Central memory CD4-positive, alpha-beta T cell (primary cell): Measurements from ENCODE around the gene AP3D1.
"Not testable (repeated sequence)": the region's sequence is repeated elsewhere in the genome, so short reads cannot be mapped to it uniquely, and the experiment has no call there.

Source experiments
- DNase-seq: peaks from one replicate; pipeline ENCODE4 v3.0.0; 2022

AP3D1 gene

DNA sequence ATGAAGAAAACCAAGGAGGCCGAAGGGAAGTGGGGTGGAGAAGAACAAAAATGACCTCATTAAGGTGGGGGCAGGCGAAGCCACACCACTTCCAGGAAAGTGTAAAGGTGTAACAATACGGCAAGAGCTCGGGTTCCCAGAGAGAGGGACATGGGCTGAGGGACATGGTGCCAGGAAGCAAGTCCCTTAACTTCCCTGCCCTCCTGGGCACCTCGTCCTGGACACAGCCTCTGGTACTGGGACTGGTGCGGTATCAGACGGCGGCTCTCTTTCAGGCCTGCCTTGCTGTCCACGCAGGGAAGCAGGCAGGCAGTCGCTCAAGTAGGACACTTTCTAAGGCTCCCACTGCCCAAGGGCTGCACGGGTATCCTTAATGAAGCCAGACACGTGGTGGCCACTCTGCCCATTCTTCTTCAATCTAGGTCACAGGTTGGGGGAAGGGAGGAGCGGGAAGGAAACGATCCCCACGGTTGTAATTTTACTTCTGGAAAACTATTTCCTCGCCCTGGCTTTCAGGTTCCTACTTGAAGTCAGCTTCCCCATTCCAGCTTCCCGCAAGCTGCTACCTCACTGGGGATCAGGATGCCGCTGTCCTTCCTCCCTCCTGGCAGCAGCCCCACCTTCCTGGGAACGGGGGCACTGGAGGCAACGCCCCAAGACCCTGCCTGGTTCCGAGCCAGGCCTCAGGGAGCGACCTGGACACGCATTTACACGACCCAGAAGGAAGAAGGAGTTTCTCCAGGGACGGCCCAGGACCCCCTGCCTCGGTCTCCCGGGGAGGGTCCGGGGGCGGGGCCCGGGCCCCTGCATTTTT, 1.2 kb downstream of the AP3D1 start:
- no peak for DNase-seq

DNA sequence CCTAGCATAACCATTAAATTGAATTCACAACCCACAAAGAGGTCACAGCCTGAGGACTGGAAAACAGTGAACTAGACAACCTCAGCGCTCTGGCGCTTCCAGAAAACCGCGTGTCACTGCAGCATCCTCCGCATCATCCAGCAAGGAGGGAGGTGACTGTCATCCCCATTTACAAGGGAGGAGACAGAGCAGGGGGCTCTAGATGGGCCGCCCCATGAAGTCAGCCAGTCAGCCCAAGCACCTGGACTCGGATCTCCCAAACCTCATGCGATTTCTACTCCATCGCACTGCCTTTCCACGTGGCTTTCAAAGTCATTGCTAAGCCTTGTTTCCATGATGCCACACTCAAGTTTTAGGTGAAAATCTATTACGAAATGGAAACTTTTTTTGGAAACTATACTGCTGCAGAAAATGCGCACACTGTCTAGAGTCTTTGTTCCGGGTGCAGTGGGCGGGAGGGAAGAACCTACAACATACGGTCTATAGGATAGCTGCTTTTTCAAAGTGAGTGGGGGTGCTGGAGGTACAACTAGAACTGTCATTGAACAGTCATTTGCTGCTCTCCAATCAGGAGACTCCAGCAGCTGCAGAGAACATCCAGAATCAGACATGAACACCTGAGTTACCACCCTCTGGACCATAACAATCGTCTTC, 2.8 kb downstream of the AP3D1 start:
- DNase-seq: no peak

DNA sequence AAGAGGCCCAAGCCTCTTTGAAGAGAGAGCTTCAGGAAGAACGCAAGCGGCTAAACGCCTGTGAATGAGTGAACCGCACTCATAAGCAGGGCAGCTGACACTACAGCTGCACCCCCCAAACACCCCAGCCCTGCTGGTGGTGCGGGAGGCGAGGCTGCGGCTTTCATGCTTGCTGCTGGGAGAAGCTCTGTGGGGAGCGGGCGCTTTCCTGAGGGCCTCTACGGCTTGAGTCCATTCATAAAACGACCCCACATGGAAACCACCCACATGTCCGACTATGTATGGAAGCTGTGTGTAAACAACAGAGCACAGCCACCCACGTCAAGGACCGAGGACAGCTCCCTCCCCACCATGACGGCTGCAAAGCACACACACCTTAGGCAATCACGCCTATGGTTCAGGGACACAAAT, 5.5 kb downstream of the AP3D1 start:
- no peak for DNase-seq

DNA sequence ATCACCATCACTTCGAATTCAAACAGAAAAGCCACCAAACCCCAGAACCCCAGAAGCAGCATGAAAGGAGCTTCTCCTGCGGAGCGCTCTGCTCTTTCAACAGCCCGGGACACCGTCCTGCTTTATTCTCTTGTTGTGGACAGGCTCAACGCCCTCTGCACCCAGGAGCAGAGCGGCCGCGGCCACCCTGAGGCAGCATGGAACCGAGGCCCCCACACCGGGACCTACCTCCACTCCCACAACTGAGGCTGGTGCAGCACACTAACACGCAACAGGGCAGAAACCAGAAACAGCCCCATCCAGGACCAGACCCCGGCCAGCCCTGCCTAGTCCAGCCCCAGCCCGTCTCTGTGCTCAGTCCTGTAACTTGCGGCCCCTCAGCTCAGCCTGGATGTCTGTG, 7.2 kb downstream of the AP3D1 start:
- no peak for DNase-seq

DNA sequence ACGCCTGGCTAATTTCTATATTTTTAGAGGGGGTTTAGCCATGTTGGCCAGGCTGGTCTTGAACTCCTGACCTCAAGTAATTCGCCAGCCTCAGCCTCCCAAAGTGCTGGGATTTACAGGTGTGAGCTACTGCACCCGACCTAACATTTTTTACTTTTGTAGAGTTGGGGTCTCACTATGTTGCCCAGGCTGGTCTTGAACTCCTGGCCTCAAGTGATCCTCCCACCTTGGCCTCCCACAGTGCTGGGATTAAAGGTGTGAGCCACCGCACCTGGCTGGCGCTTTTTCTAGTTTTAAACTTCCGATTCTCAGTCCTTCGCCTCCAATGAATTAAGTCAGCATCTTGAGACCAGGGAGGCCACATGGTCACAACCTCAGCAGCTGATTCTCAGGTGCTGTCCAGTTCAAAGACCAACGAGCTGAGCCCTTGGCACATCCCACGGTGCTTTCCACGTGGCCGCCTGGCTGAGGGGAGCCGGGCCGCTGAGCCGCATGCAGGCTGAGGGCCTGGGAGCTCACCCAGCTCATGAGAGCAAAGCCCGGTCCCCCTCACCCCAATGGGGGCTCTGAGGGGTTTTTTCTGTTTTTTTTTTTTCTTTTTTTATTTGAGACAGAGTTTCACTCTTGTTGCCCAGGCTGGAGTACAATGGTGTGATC, 9.1 kb downstream of the AP3D1 start:
- no peak for DNase-seq

DNA sequence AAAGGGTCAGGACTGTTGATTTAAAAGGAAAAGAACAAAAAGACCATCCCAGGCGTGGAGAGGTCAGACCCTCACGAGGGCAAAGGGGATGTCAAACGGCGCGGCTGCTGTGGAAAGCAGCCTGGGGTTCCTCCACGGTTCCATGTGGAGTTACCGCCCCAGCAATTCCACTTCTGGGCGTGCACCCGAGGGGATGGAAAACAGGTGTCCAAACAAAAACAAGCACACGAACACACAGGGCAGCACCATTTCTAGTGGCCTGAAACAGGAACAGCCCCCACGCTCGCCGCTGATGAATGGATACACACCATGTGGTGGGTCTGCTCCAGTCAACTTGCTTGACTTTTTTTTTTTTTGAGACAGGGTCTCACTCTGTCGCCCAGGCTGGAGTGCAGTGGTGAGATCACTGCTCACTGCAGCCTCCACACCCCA, 11.2 kb downstream of the AP3D1 start:
- no peak for DNase-seq

DNA sequence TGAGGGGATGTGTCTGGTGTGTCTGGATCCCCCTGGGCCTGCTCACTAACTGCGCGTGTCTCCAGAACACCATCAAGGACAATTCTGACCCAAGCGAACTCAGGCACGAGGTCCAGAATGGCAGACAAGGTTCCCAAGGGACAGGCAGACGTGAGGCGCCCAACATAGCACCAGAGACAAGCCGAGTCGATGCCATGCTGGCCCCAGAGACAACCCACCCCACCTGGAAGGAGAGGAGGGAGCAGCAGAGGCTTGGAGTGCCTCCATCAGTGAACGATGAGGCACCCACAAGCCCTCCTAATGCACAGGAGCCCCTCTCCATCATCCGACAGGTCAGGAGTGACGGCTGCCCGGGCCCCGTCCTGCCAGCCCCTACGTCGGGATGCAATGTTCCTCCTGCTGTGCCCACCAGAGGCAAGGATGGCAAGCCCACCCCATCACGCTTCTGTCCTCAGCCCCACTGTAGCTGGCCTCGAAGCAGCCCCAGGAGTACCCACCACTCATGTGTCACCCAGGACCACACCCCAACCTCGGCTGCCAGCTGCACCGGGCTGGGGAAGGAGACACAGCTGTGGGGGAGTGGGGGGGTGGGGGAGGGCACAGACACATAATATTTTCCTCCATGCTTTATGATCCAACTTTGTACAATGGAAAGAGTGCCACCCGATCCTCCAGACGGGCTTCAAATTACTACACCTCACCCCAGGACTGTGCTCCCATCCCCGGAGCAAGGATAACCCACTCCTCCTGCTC, 11.8 kb downstream of the AP3D1 start:
- DNase-seq: no peak

DNA sequence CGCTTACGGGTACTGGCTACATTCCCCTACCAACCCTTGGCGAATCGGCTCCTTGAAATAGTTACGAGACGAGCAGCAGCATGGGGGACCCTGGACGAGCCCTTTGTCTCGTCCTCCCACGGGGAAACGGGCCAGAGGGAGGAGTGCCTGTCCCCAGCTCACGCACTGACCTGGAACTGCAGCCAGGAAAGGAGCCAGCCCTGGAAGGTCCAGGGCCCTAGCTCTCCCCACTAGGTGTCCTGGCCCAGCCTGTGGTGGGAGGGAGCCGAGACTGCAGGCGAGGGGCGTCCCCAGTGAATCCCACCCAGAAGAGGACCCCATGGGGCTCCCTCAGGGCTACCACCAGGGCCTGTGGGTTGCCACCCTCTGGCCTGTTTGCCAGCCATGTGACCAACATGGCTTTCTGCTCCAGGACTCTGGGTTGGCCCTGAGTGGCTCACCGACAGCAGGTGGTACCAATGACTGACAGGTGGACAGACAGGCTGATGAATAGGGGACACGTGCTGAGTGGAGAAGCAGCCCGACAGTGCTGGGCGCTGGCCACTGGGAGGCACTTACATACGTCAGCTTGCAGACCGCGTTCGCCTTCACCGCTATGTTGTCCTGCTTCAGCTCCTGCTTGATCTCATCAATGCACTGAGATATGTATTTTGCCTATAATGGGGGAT, 13.2 kb downstream of the AP3D1 start:
- DNase-seq: no peak

DNA sequence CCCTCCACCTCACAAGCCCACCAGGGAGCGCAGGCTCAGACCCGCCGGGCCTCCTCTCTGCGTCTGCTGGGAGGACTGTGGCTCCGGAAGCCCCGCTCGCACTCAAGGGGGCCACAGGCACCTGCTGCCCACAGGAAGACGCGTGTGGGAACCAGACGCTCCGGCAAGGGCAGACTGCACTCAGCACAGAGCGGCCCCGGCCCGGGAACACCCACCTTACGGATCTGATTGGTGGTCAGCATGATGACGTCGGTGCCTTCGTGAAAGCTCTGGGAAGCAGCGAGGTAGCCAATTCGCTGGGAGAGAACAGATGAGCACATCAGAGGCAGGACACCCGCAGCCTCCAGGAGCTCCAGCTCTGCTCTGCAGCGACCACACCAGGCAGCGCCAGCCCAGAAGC, 14.6 kb downstream of the AP3D1 start:
- DNase-seq: no peak

DNA sequence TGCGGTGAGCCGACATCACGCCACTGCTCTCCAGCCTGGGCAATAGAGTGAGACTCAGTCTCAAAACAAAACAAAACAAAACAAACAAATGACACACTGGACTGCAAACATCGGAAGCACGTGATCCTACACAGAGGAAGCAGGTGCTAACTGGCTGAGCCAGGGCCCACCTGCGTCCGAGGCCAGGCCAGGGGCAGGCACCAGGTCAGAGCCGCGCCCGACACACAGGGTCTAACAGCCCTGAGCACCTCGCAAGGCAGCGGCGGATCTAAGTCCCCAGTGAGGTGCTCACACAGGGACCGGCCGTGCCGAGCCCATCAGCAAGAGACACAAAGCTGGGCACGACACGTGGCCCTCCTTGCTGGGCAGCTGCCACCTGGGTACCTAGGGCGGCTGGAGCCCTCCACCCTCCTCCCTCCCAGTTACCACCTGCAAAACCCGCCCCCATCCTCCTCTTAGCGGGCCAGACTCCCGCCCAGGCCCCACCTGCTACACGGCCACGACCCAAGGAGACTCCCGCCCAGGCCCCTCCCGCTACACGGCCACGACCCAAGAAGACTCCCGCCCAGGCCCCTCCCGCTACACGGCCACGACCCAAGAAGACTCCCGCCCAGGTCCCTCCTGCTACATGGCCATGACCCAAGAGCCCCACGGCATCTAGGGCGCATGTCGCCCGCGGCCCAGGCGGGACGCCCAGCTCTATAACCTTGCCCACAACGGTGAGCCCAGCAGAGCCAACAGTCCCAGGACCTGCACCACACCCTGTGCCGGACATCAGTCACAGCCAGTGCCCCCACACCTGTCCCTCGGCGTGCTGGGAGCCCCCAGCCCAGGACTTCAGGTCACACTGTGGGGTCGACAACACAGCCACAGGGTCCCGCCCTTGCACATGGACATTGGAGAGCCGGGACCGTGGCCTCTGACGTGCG, 15.6 kb downstream of the AP3D1 start:
- no peak for DNase-seq

DNA sequence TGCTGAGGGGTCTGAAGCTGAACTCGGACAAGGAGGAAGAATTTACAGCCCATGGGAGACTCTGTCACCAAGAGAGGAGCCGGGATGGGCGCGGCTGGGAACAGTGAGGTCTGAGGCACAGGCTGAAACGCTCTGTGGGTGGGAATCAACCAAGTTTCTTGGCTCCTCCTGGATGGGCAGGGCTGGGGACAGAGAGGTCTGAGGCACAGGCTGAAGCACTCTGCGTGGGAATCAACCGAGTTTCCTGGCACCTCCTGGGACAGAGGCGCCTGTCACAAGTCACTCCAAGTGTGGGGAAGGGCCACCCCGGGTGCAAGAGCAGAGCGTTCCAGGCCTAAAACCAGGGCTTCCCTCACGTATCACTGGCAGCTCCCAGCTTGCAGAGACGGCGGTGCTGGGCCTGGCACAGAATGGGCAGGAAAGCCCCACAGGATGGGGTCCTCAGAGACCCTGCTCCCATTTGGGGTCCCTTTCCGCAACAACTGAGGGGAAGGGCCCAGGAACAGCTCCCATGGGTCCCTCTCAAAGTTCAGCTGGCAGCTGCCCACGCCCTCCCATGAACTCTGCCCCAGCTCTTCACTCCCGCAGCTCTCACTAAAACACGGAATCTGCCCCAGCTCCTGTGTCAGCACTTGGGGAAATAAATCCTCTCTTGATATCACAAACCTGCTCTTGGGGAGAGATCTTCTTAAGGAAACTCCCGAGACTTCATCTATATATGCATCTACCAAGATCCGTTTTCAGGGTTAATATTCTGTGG, 18.5 kb downstream of the AP3D1 start:
- no peak for DNase-seq

DNA sequence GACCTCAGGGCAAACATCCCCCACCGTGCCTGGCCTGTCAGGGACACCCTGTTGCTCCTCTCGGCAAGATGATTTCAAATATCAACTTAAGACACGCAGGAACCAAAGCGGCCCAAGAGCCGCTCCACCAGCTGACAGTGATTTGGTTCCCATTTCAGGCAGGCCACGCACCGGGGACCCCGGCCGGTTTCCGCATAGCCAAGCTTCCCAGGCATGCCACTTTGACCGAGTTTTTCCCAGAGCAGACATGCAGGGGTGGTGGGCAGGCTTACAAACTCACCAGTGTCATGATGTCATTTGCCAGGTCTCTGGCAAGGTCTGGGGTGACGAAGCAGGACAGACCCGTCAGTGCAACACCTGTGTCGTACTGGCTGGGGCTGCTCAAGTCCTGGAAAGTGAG, 19.2 kb downstream of the AP3D1 start:
- no peak for DNase-seq

DNA sequence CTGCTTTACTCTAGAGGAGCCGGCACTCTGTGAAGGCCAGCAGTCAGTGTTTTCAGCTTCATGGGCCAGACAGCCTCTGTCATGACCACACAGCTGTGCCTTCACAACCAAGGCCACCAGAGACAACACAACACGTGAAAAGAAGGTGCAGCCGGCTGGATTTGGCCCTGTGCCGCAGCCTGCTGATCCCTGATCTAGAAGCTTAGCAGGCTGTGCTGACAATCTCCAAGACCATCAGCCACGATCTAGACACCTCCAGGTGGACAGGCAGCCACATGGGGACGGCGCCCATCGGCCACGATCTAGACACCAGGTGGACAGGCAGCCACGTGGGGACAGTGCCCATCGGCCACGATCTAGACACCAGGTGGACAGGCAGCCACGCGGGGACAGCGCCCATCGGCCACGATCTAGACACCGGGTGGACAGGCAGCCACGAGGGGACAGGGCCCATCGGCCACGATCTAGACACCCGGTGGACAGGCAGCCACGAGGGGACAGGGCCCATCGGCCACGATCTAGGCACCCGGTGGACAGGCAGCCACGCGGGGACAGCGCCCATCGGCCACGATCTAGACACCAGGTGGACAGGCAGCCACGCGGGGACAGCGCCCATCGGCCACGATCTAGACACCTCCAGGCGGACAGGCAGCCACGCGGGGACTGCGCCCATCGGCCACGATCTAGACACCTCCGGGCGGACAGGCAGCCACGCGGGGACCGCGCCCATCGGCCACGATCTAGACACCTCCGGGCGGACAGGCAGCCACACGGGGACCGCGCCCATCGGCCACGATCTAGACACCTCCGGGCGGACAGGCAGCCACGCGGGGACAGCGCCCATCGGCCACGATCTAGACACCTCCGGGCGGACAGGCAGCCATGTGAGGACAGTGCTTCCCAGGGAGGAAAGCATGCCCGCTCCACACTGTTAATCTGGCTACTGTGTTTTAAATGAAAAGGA, 20.1 kb downstream of the AP3D1 start:
- not testable (repeated sequence) for DNase-seq

DNA sequence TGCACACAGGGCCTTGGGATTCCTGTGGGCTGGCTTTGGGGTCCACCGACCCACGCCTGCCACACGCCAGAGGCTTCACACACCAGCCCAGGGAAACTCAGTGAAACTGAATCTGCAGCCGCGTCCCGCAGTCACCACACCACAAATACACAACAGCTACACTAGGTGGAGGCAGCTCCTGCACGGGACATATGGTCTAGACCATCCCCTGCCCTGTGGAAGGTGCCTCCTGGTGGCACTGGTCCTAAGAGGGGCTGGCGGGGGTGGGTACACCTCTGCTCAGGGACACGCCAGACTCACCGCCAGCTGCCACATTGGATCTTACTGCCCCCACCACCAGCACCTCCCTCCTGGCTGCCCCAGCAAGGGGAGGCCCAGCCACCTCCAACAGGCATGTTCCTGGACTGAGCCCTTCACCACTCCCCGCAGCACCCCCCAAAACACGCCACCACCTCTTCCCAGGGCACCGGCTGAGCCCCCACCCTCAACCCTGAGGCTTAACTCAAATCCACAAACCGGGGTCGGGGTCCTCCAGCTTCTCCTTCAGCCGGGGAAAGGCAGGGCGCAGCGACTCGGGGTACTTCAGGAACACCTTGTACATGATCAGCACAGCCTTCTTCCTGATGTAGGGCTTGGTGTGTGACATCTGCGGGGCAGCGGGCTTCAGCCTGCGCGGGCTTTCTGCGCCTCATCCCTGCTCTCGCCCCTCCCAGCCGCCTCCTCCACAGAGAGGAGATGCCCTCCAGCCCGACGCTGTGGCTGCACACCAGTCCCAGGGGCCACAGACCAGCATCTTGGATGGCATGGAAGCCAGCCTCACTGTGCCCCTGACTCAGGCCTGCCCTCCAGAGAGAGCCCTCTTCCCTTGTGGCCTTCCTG, 21.2 kb downstream of the AP3D1 start:
- DNase-seq: no peak

DNA sequence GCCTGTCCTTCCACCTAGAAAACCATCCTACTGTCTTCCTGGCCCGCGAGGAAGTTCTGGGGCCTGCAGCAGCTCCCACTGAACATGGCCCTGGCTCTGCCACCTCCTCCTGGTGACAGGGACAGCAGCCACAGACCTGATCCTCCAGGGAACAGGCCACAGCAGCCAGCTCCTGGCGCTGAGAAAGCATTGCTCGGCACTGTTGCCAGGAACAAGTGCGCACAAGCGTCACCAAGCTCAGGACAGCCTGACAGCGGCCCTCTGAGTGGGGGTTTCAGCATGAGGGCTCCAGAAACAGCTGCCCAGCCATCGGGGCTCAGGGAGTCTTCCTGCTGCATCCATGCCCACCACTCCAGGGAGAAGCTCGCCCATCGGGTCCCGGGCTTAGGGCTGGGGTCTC, 21.9 kb downstream of the AP3D1 start:
- DNase-seq: no peak

DNA sequence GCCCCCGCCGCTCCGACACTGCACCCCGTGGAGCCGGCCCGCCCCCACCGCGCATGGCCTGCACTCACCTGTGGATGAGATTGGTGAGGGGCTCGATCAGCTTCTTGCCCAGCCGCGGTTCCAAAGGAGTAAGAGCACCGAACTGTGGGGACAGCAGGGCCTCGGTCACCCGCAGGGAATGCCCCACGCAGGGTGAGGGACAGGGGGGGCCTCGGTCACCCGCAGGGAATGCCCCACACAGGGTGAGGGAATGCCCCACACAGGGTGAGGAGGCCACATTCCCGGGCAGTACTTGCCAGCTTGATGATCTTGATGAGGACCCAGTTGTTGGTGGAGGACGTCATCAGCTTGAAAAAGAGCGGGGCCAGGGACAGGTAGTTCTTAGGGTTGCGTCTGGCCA, 22.3 kb downstream of the AP3D1 start:
- no peak for DNase-seq

DNA sequence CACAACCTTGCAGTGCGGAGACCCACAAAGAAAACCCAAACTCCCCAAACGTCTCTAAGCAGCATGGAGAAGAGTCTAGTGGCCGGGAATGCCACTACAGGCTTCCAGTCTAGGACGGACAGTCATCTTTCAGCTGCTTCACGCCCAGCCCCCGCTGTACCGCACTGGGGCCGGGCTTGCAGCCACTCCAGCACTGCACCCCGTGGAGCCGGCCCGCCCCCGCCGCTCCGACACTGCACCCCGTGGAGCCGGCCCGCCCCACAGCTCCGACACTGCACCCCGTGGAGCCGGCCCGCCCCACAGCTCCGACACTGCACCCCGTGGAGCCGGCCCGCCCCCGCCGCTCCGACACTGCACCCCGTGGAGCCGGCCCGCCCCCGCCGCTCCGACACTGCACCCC, 23.1 kb downstream of the AP3D1 start:
- DNase-seq: not testable (repeated sequence)

DNA sequence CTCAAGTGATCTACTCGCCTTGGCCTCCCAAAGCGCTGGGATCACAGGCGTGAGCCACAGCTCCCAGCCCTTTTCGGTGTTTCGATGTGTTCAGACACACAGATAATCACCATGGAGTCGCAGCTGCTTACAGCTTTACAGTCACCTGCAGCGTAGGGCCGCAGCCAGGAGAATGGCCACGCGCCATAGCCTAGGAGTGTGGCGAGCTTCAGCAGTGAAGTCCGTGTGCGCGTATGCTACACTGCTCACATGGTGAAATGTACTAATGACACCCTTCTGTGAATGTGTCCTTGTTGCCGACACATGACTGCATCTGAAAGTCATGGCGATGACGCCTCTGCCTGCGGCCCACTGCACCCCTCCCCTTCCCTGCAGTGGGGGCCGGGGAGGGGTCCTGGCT, 23.6 kb downstream of the AP3D1 start:
- DNase-seq: no peak
